ENCODE data around the gene SMKR1. TPM values are rescaled to one million over a fixed set of nuclear protein-coding genes. Genes with fewer than 3 reads are reported as not detected.
"Not testable (repeated sequence)": the region's sequence is repeated elsewhere in the genome, so short reads cannot be mapped to it uniquely, and the experiment has no call there.

The SMKR1 gene
- total and polyA plus RNA-seq, 12 donors = 0.28 TPM; not detected in 11

- intact Hi-C loops (cut with DNase I) = loop anchor here in 3 of 10 donors (5.0 to 10.0 kb wide), 3 partner anchors 146 to 524 kb away; no protein-coding TSS in a partner anchor
- no peak for ATAC-seq
- WGBS, 2 donors = 93 to 95% methylated on average over 6 of the region's 6 CpGs
Observed at GRCh38 chr7:129480674-129481363, 21.5 kb upstream of the SMKR1 start.

GRCh38 chr7:129481376-129481775 lies 21.0 kb upstream of the SMKR1 start:
- not testable (repeated sequence) for ATAC-seq, H3K4me3 ChIP-seq, DNase-seq, H3K9me3 ChIP-seq, H3K4me1 ChIP-seq, H3K27me3 ChIP-seq, H3K27ac ChIP-seq
- WGBS, 2 donors = 98% methylated on average over 6 of the region's 6 CpGs
- H3K36me3 ChIP-seq = peaks cover 0 to 39% (median 0%) of the 10 kb centered on the region in 9 donors
- intact Hi-C loops (cut with DNase I) = loop anchor here in 3 of 10 donors (5.0 to 10.0 kb wide), 3 partner anchors 146 to 523 kb away; no protein-coding TSS in a partner anchor

More at GRCh38 chr7:129480674-129481363, 21.5 kb upstream of the SMKR1 start:
- Histone ChIP-seq H3K9me3 (peaks cover 0 to 3% (median 0%) of the 10 kb centered on the region in 11 donors), H3K27ac (no peak overlapping the region), H3K4me1 (no peaks in the 10 kb centered on the region), H3K4me3 (no peak overlapping the region), H3K36me3 (peaks cover 0 to 38% (median 0%) of the 10 kb centered on the region in 9 donors), H3K27me3 (no peaks in the 10 kb centered on the region)
- DNase-seq = no peak
- TF ChIP-seq CTCF (IDR thresholded peaks at IDR 0.05) = no peak

- Histone ChIP-seq H3K36me3 (peaks cover 0 to 39% (median 0%) of the 10 kb centered on the region in 9 donors), H3K4me1 (no peaks in the 10 kb centered on the region), H3K9me3 (peaks cover 0 to 3% (median 0%) of the 10 kb centered on the region in 11 donors), H3K27me3 (no peaks in the 10 kb centered on the region), H3K27ac (no peak overlapping the region), H3K4me3 (no peak overlapping the region)
- 92 to 95% methylated on average over 8 of the region's 8 CpGs for WGBS, 2 donors
- TF ChIP-seq CTCF (IDR thresholded peaks at IDR 0.05) = no peak
- DNase-seq (no peak), ATAC-seq (no peak)
- intact Hi-C loops (cut with DNase I) = loop anchor here in 3 of 10 donors (5.0 to 10.0 kb wide), 3 partner anchors 145 to 522 kb away; no protein-coding TSS in a partner anchor
Observed at GRCh38 chr7:129482781-129483180, 19.6 kb upstream of the SMKR1 start.

DNA sequence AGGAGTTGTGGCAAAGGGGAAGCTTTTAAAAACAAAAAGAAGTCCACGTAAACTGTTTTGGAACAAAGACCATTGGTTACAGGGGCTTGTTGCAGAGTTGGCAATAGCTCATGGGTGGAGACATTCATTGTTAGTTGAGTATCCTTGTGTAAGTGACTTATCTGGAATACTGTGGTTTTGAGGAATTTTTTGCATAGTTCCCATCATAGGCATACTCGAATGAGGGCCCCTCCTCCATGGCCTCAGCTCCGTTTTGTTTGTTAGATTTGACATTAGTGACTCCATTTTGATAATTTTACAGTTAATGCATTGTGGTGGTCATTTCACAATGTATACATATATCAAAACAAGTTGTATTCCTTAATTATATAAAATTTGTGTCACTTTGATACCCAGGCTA lies 12.8 kb upstream of the SMKR1 start:
- no peak overlapping the region for H3K4me3 ChIP-seq
- DNase-seq = no peak
- H3K36me3 ChIP-seq = peaks cover 0 to 12% (median 0%) of the 10 kb centered on the region in 9 donors
- no peaks in the 10 kb centered on the region for H3K27me3 ChIP-seq
- H3K9me3 ChIP-seq = no peaks in the 10 kb centered on the region
- H3K4me1 ChIP-seq = peaks cover 0 to 6% (median 0%) of the 10 kb centered on the region in 9 donors
- intact Hi-C loops (cut with DNase I) = loop anchor here in 2 of 10 donors (10.0 kb wide), 2 partner anchors 145 to 515 kb away; no protein-coding TSS in a partner anchor
- ATAC-seq = no peak
- H3K27ac ChIP-seq = no peak overlapping the region
- TF ChIP-seq CTCF (IDR thresholded peaks at IDR 0.05) = no peak
- 68 to 74% methylated on average over 3 of the region's 3 CpGs for WGBS, 2 donors

GRCh38 chr7:129492391-129492790 lies 9.9 kb upstream of the SMKR1 start:
- intact Hi-C loops (cut with DNase I) = loop anchor here in 2 of 10 donors (10.0 kb wide), 1 partner anchor 152 kb away; no protein-coding TSS in a partner anchor
- no peak for ATAC-seq

More at GRCh38 chr7:129492391-129492790, 9.9 kb upstream of the SMKR1 start:
- Histone ChIP-seq H3K27me3 (no peaks in the 10 kb centered on the region), H3K27ac (no peak overlapping the region), H3K9me3 (no peaks in the 10 kb centered on the region), H3K4me3 (no peak overlapping the region), H3K36me3 (no peaks in the 10 kb centered on the region), H3K4me1 (peaks cover 0 to 10% (median 0%) of the 10 kb centered on the region in 9 donors)
- 78 to 86% methylated on average over 2 of the region's 2 CpGs for WGBS, 2 donors
- no peak for TF ChIP-seq CTCF (IDR thresholded peaks at IDR 0.05)
- no peak for DNase-seq

Measured in heart right ventricle (tissue), 16 donors.